IPS-NIHi7 (cell line): Measurements from ENCODE around the gene PRDM16.

Experiments used
- DNase-seq: peaks from one replicate; pipeline ENCODE4 v3.0.0; 2012; ENCODE audit warnings: mixed read lengths; ENCODE audit errors: extremely low spot score

Gene PRDM16

DNA sequence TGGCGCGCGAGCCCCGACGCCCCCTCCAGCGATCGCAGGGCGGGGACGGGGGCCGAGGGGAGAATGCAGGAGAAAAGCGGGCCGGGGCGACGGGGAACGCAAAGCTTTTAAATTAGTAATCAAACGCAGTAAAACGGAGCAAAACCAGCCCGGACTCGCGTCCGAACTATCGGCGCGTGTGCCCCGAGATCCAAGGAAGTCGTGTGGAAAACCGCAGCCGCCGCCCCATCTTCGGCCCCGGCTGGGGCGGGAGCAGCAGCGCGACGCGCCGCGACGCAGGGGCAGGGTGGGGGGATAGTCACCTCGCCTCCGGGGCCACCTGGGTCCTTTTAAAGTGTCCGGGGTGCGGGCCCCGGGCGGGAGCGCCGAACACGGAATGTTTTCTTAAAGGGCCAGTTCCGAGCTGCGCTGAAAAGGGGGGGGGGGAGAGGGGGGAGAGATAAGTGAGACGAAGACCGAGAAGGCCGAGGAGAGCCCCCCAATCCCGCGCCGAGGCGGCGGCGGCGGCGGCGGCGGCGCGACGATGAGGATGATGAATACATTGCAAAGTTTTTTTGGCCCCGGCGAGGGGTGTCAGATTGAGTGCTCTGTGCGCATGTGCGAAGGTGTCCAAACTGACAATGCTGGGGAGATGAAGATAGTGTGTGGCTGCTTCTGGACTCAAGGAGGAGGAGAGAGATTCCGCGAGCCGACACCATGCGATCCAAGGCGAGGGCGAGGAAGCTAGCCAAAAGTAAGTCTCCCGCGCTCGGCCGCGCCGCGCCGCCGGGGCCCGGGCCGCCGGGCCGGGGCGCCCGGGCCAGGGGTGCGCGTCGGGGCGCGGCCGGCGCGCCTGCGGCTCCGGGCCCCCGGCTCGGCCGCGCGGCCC is at the start of gene PRDM16:
Gene PRDM16, plus strand, starts transcription at position 640 of the 868 bp plus-strand sequence. Its CDS starts 57 bp downstream, at position 697.
- DNase-seq, result no peak

GRCh38 chr1:3019516-3020051 is 49.4 kb upstream of the PRDM16 start:
- DNase-seq, result no peak

- no peak for DNase-seq
These were observed 48.6 kb upstream of the PRDM16 start for GRCh38 chr1:3020263-3020909.

GRCh38 chr1:3021233-3021671 is 47.8 kb upstream of the PRDM16 start, which contains the start of gene ACTRT2:
TSS of gene ACTRT2 (plus strand) at chr1:3021467. CDS start at chr1:3021687, 220 bp downstream.
- DNase-seq, result no peak

- DNase-seq, result no peak
These were observed 47.1 kb upstream of the PRDM16 start for GRCh38 chr1:3021801-3022401.

DNA sequence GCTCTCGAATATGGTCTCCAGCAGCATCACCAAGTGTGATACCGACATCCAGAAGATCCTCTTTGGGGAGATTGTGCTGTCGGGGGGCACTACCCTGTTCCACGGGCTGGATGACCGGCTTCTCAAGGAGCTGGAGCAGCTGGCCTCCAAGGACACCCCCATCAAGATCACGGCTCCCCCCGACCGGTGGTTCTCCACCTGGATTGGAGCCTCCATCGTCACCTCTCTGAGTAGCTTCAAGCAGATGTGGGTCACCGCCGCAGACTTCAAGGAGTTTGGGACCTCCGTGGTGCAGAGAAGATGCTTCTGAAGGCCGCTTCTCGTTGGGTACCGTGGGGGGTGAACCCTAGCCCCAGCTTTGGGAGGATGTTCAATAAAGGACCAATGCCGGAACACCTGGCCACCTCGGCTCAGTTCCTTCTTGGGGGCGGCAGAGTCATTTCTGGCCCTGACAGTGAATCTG is 46.5 kb upstream of the PRDM16 start:
- no peak for DNase-seq

- DNase-seq, result no peak
These were observed 46.0 kb upstream of the PRDM16 start for GRCh38 chr1:3022976-3023375.

- no peak for DNase-seq
These were observed 45.0 kb upstream of the PRDM16 start for GRCh38 chr1:3024019-3024418.

GRCh38 chr1:3024588-3024987 is 44.4 kb upstream of the PRDM16 start:
- no peak for DNase-seq

DNA sequence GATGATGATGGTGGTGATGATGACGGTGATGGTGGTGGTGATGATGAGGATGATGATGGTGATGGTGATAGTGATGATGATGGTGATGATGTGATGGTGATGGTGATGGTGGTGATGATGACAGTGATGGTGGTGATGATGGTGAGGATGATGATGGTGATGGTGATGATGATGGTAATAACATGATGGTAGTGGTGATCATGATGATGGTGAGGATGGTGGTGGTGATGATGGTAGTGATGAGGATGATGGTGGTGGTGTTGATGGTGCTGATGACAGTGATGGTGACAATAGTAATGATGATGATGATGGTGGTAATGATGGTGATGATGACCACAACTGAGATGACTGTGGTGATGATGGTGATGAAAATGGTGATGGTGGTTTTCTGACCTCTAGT is 42.9 kb upstream of the PRDM16 start:
- DNase-seq, result no peak

DNA sequence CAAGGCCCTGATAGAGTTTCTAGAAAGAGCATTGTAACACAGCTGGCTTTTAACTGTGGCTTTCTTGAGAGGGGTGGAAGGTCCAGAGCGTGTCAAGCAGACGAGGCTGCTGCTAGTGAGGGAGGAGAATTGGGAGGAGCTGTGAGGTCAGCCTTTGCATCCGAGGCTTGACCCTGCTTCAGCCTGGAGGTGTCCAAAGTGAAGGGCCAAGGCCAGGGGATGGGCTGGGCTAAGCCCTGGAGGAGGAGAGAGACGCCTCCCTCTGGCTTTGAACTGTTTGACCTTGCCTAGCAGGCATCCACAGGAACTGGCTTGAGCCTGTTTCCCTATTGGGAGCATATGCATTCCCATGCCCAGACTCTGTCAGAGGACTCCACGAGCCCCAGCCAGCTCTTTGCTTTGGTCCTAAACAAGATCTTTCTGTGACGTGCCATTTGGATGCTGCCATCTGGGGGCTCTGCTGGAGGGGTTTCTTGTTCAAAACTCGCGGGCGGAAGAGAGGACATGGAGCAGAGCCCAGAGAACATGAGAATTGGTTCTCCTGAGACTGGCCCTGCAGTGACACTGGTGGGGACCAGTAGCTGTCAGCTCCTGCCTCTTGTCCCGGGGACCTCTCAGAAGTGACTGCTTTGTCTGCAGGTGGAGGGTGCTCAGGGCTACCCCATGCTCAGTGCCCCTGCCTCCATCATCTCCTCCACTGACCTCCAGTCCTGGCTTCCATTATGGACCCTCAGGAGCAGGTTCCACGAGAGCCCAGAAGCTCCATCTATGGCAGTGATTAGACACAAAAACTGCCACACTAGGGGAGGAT is 42.2 kb upstream of the PRDM16 start:
- no peak for DNase-seq

DNA sequence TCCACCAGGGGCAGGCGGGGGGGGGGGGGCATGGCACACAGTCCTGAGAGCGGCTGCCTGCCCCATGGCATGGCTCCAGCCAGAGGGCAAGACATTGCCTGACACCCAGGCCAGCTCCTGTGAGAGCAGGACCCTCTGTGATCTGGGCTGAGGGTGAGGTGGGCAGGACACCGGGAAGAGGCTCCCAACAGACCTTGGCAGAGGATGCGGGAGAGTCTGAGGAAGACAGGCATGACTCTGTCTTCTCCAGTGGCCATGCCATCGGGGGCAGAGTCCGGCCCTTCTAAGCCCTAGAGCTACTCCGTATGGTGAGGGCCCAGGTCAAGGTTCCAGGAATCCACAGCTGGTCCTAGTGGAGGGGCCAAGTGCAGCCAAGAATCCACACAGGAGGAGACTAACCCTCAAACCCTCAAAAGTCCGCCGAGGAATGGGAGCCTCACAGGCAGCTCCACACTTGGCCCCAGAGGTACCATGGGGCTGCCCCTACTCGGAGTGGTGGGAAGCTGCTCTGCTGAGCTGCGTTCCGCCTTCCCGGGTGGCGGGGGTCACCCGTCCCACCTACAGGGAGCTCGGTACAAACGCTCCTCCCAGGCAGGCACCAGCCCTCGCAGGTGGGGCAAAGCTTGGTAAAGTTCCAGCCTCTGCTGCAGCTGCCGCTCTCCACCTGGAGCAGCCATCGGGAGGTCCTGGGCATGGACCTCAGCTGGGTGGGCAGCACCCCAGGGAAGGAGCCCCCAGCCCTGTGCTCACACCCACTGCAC is 41.2 kb upstream of the PRDM16 start:
- no peak for DNase-seq

DNA sequence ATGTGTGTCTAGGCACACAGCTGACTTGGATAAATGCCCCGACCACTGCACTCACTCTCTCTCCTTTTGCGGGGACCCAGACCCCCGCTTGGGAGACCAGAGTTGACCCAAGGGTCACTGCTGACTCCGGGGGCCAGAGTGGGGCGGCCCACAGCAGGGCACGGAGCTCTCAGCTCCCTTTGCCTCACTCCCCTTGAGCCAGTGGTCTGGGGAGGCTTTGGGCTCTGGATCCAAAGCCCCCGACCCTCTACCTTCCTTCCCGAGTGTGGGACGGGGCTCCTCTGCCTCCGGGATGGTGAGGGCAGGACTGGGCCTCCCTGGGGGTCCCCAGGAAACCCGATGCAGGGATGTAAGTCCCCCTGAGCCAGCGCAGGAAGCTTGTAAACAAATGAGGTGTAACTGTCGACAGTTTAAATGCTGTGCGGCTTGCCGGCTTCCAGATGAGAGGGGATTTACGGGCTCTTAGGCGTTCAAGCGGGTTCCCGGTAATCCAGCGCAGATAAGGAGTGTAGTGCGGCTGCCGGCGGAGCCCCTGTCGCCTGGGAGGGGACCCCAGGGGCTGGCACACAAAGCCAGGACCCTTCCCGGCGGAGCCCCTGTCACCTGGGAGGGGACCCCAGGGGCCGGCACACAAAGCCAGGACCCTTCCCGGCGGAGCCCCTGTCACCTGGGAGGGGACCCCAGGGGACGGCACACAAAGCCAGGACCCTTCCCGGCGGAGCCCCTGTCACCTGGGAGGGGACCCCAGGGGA is 40.3 kb upstream of the PRDM16 start:
- DNase-seq, result no peak

DNA sequence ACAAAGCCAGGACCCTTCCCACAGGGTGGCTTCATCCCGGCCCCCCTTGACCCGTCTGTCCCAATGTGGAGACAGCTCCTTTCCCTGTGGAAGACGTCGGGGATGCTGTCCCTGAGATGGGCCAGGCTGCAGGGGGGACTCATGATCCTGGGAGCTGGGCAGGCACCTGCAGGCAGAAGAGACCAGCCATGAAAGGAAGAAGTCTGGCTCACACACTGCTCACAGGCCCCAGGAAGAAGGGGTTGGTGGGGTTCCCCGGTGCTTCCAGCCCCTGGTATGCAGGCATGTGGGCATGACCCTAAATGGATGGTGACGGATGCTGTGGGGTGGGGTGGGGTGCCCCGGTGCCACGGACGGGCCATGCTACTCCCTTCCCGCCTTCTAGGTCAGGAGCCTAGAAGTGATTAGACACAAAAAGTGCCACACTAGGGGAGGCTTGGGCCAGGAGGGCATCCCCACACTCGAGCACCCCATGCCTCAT is 39.5 kb upstream of the PRDM16 start:
- DNase-seq, result no peak

- DNase-seq, result no peak
These were observed 38.9 kb upstream of the PRDM16 start for GRCh38 chr1:3029991-3030662.

- no peak for DNase-seq
These were observed 38.2 kb upstream of the PRDM16 start for GRCh38 chr1:3030663-3031381.

DNA sequence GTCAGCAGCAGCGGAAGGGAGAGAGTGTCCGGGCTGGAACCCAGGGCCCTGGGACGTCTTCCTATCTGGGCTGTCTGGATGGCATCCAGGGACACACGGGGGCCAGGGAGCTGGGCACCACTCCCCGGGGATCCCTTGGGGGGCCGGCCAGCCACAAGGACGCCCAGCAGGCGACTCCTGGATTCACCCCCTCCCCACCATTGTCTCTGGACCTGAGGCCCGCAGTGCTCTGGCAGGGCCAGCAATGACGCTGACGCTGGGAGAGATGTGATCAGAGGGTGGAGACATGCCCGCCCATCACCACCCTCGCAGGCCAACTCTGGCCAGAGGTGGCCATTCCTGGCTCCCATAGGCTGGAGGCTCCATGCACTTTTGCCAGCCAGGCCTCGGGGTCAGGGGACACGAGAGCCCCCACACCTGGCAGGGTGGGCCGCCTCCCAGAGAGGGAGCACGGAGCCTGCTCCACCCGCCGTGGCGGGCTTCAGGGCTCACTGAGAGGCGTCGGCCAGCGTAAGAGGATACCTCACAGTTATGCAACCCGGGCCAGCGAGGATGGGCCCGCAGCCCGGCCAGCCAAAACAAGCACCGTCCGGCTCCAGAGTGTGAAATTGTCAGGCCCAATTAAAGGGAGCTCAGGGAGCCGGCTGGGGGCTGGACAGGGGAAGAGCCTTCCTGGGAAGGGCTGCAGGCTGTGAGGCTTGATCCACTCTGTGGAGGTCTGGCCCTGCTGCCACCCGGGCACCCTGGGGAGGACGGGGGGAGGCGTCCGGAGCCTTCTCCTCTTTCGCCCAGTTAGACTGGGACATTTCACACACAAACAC is 37.4 kb upstream of the PRDM16 start:
- DNase-seq, result no peak
